C4-2B (cell line): Measurements from ENCODE around the gene CD79A.

ENCODE experiments used
- H3K27ac ChIP-seq: fragments of 450-650 bp; 2 replicates; pipeline ENCODE4 v1.5.1; 2017
- CTCF ChIP-seq: fragments of 450-650 bp; conservative IDR thresholded peaks from 2 replicates; pipeline ENCODE4 v1.5.1; 2017; ENCODE audit warnings: mild to moderate bottlenecking
- ZFX ChIP-seq: fragments of 450-650 bp; IDR thresholded peaks from 2 replicates; pipeline ENCODE4 v1.6.1; 2017

Gene CD79A

GRCh38 chr19:41920882-41921576 is 44.0 kb downstream of the CD79A start:
- TF ChIP-seq CTCF (no peak), ZFX (no peak)
- H3K27ac ChIP-seq, result no peak overlapping the region

GRCh38 chr19:41921577-41922576 is 44.8 kb downstream of the CD79A start:
- TF ChIP-seq CTCF, result no peak
- no peak for TF ChIP-seq ZFX

GRCh38 chr19:41922585-41922984 is 45.5 kb downstream of the CD79A start:
- H3K27ac ChIP-seq, result no peak overlapping the region
- TF ChIP-seq ZFX (no peak), CTCF (no peak)

More at GRCh38 chr19:41921577-41922576, 44.8 kb downstream of the CD79A start:
- H3K27ac ChIP-seq, result no peak overlapping the region

GRCh38 chr19:41923045-41923788 is 46.1 kb downstream of the CD79A start:
- H3K27ac ChIP-seq, result no peak overlapping the region
- TF ChIP-seq ZFX (no peak), CTCF (no peak)

GRCh38 chr19:41924151-41925145 is 47.4 kb downstream of the CD79A start:
- no peak for TF ChIP-seq CTCF
- TF ChIP-seq ZFX, result no peak
- no peak overlapping the region for H3K27ac ChIP-seq

- no peak overlapping the region for H3K27ac ChIP-seq
- TF ChIP-seq CTCF (no peak), ZFX (no peak)
Observed at GRCh38 chr19:41925208-41926003, 48.3 kb downstream of the CD79A start.
